ENCODE results near the gene TCEA2.

Gene TCEA2

GRCh38 chr20:64062596-64063388, at the start of gene TCEA2:
Gene TCEA2 (plus strand): TSS chr20:64063198. CDS start chr20:64063313, 115 bp downstream.
- peak; percentile 82 for DNase-seq (ENCODE audit: low read depth)

GRCh38 chr20:64015635-64016034, 47.4 kb upstream of the TCEA2 start:
- DNase-seq (ENCODE audit: low read depth): no peak

- no peak for DNase-seq (ENCODE audit: low read depth)
Observed at GRCh38 chr20:64021124-64021975, 41.6 kb upstream of the TCEA2 start.

GRCh38 chr20:64022671-64023360, 40.2 kb upstream of the TCEA2 start:
- no peak for DNase-seq (ENCODE audit: low read depth)

GRCh38 chr20:64023361-64024140, 39.4 kb upstream of the TCEA2 start:
- no peak for DNase-seq (ENCODE audit: low read depth)

- no peak for DNase-seq (ENCODE audit: low read depth)
Observed at GRCh38 chr20:64024141-64024990, 38.6 kb upstream of the TCEA2 start.

- no peak for DNase-seq (ENCODE audit: low read depth)
Observed at GRCh38 chr20:64025101-64025825, 37.7 kb upstream of the TCEA2 start.

GRCh38 chr20:64025826-64026412, 37.1 kb upstream of the TCEA2 start:
- no peak for DNase-seq (ENCODE audit: low read depth)

GRCh38 chr20:64027981-64028685, 34.9 kb upstream of the TCEA2 start:
- DNase-seq (ENCODE audit: low read depth): no peak

- no peak for DNase-seq (ENCODE audit: low read depth)
Observed at GRCh38 chr20:64029293-64030117, 33.5 kb upstream of the TCEA2 start.

- no peak for DNase-seq (ENCODE audit: low read depth)
Observed at GRCh38 chr20:64030371-64031134, 32.4 kb upstream of the TCEA2 start.

GRCh38 chr20:64031822-64032314, 31.1 kb upstream of the TCEA2 start:
- DNase-seq (ENCODE audit: low read depth): no peak

- no peak for DNase-seq (ENCODE audit: low read depth)
Observed at GRCh38 chr20:64032706-64033624, 30.0 kb upstream of the TCEA2 start.

- DNase-seq (ENCODE audit: low read depth): no peak
Observed at GRCh38 chr20:64033981-64034493, 29.0 kb upstream of the TCEA2 start.

GRCh38 chr20:64035066-64035932, 27.7 kb upstream of the TCEA2 start:
- no peak for DNase-seq (ENCODE audit: low read depth)
